GM12891 (cell line): ENCODE measurements around the gene KIAA1958.

Experiments used
- DNase-seq: peaks from one replicate; pipeline ENCODE4 v3.0.0; 2011; ENCODE audit warnings: low spot score; ENCODE audit not compliant: insufficient read length
- FAIRE-seq: peaks from 2 replicates; lab custom pipeline; 2011; peaks lifted over from hg19 to GRCh38; lab: Jason Lieb, UNC
- PAX5 ChIP-seq: IDR thresholded peaks from 2 replicates; pipeline ENCODE4 v1.6.1; 2011; ENCODE audit warnings: low read length, moderate library complexity, mild to moderate bottlenecking; ENCODE audit not compliant: insufficient read depth, severe bottlenecking
- POLR2A ChIP-seq: IDR thresholded peaks from 2 replicates; pipeline ENCODE4 v1.6.1; 2011; ENCODE audit warnings: low read depth, low read length, control low read depth
- POLR2AphosphoS5 ChIP-seq: IDR thresholded peaks from 2 replicates; pipeline ENCODE4 v1.6.1; 2011; ENCODE audit warnings: low read depth, low read length, control low read depth
- POU2F2 ChIP-seq: IDR thresholded peaks from 2 replicates; pipeline ENCODE4 v1.6.1; 2011; ENCODE audit warnings: low read depth, mild to moderate bottlenecking, control low read depth, low read length, moderate library complexity
- SPI1 ChIP-seq: IDR thresholded peaks from 2 replicates; pipeline ENCODE4 v1.6.1; 2011; ENCODE audit warnings: low read depth, low read length, control low read depth
- TAF1 ChIP-seq: IDR thresholded peaks from 2 replicates; pipeline ENCODE4 v1.6.1; 2011; ENCODE audit warnings: low read depth, low read length, control low read depth

KIAA1958 gene

DNA sequence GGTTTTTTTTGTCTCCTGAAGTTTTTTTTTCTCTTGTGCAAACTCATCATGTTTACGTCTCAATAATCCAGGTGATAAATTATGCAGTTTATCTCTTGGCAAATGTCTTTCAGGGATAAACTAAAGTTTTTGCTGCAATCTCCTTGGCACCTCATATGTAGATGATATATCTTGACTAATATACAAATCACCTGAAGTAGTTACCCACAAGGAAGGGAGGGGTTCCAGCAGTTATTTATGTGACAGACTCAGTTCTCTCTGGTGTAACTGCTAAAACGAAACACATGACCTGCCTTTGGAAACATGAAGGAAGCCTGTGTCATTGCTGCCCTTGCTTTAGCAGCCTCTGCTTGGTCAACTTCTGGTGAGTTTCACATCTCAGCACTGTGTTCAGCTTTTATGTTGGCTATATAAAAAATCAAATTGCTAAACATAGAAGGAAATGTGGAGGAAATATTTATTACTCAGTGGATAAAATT lies 39.3 kb upstream of the KIAA1958 start:
- FAIRE-seq = peak; percentile 64
- TF ChIP-seq PAX5 (no peak), POLR2AphosphoS5 (no peak), TAF1 (no peak), POU2F2 (no peak), SPI1 (no peak), POLR2A (no peak)
- DNase-seq = no peak

- FAIRE-seq = no peak
Observed at GRCh38 chr9:112462855-112463254, 23.8 kb upstream of the KIAA1958 start.

DNA sequence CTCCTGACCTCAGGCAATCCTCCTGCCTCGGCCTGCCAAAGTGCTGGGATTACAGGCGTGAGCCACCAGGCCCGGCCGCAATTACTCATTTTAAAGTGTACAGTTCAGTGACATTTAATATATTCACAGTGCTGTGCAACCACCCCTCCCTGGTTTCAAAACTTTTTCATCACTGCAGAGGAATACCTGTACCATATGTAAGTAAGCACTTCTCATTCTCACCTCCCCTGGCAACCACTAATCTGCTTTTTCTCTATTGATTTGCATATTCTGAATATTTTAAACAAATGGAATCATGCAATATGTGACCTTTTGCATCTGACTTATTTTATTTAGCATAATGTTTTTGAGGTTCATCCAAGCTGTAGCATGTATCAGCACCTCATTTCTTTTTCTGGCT lies 21.3 kb upstream of the KIAA1958 start:
- TF ChIP-seq POLR2A (no peak), PAX5 (no peak), POU2F2 (no peak), TAF1 (no peak), SPI1 (no peak), POLR2AphosphoS5 (no peak)
- DNase-seq (no peak), FAIRE-seq (no peak)

More at GRCh38 chr9:112462855-112463254, 23.8 kb upstream of the KIAA1958 start:
- TF ChIP-seq PAX5 = no peak
- TF ChIP-seq POLR2AphosphoS5 = no peak
- TF ChIP-seq POLR2A = no peak
- no peak for TF ChIP-seq SPI1
- no peak for TF ChIP-seq TAF1
- no peak for TF ChIP-seq POU2F2
- DNase-seq = no peak

GRCh38 chr9:112472996-112473395 lies 13.6 kb upstream of the KIAA1958 start:
- no peak for FAIRE-seq
- no peak for TF ChIP-seq POLR2A
- TF ChIP-seq SPI1 = no peak
- no peak for TF ChIP-seq PAX5
- no peak for TF ChIP-seq TAF1
- DNase-seq = no peak

DNA sequence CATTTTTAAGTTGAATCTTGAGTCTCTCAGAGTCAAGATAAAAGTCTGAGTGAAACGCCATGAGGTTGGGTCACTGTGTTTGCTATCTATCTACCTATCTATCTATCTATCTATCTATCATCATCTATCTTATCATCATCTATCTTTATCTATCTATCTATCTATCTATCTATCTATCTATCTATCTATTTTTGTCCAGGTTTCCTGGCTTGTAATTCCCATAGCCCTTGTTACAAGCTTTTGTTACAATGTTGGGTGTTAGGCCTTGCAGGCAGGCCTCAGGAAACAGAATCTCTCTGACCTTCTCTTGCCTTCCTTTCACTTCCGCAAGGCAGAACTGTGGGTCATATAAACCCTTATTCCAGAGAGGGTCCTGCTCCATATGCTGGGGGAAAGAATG lies 12.6 kb upstream of the KIAA1958 start:
- TF ChIP-seq POU2F2 (no peak), SPI1 (no peak), PAX5 (no peak), POLR2AphosphoS5 (no peak), POLR2A (no peak), TAF1 (no peak)
- FAIRE-seq (no peak), DNase-seq (no peak)

GRCh38 chr9:112475318-112475717 lies 11.3 kb upstream of the KIAA1958 start:
- FAIRE-seq = no peak
- DNase-seq = no peak
- no peak for TF ChIP-seq POLR2A
- no peak for TF ChIP-seq POLR2AphosphoS5
- no peak for TF ChIP-seq POU2F2
- TF ChIP-seq SPI1 = no peak
- no peak for TF ChIP-seq TAF1
- no peak for TF ChIP-seq PAX5

DNA sequence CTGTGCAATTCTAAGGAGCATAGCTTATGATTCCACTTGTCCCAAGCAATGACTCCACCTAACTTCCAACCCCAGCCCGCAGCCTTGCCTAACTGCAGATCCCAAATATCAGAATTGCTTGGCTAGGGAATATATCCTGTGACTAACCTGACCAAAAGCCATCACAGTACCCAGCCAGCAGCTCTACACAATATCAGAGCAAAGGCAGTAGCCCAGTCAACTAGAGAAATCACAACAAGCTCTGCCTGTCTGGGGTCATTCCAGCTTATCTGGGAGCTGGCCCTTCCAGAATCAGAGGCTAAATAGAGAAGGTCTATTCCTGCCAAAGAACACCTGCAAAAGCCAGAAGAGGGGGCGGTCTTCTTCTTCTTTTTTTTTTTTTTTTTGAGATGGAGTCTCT lies 9.3 kb upstream of the KIAA1958 start:
- no peak for FAIRE-seq
- no peak for DNase-seq
- no peak for TF ChIP-seq POU2F2
- no peak for TF ChIP-seq TAF1
- no peak for TF ChIP-seq PAX5
- TF ChIP-seq POLR2AphosphoS5 = no peak
- no peak for TF ChIP-seq SPI1

- no peak for TF ChIP-seq SPI1
- no peak for TF ChIP-seq PAX5
- TF ChIP-seq POLR2AphosphoS5 = no peak
- no peak for TF ChIP-seq POU2F2
- TF ChIP-seq POLR2A = no peak
- TF ChIP-seq TAF1 = no peak
- DNase-seq = no peak
- no peak for FAIRE-seq
Observed at GRCh38 chr9:112479221-112479620, 7.4 kb upstream of the KIAA1958 start.

- FAIRE-seq (no peak), DNase-seq (no peak)
- no peak for TF ChIP-seq POU2F2
- no peak for TF ChIP-seq PAX5
- TF ChIP-seq SPI1 = no peak
- TF ChIP-seq POLR2A = no peak
- no peak for TF ChIP-seq POLR2AphosphoS5
- TF ChIP-seq TAF1 = no peak
Observed at GRCh38 chr9:112484607-112485006, 2.0 kb upstream of the KIAA1958 start.

DNA sequence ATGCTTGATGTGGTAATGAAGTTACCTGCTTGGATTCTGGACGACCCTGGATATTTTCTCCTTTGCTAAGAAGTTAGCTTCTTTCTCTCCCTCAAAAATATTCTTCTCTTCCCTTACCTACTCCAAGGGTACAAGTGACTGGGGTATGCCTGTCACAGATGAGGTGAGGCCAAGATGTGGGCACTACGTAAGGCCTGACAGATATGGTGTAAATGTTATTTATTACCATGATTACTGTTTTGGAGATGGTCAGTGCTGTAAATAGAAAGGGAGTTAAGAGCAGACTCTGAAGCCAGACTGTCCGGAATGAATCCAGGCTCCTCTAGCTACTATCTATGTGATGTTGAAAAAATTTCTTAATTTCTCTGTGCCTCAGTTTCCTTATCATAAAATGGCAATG lies 1.1 kb upstream of the KIAA1958 start:
- FAIRE-seq (no peak), DNase-seq (no peak)
- no peak for TF ChIP-seq TAF1
- no peak for TF ChIP-seq POU2F2
- no peak for TF ChIP-seq SPI1
- no peak for TF ChIP-seq PAX5
- TF ChIP-seq POLR2AphosphoS5 = no peak
- no peak for TF ChIP-seq POLR2A
